ENCODE results near the gene TMEM63A. TPM values are rescaled to one million over a fixed set of nuclear protein-coding genes. Genes with fewer than 3 reads are reported as not detected.
"Not testable (repeated sequence)": the region's sequence is repeated elsewhere in the genome, so short reads cannot be mapped to it uniquely, and the experiment has no call there.

TMEM63A gene
- total and polyA plus RNA-seq, 10 of the 15 experiments (the other 5 are each of a cell fraction or from before 2014, with no cell fraction given) = 1.3 to 33.5 (median 15.2) TPM

DNA sequence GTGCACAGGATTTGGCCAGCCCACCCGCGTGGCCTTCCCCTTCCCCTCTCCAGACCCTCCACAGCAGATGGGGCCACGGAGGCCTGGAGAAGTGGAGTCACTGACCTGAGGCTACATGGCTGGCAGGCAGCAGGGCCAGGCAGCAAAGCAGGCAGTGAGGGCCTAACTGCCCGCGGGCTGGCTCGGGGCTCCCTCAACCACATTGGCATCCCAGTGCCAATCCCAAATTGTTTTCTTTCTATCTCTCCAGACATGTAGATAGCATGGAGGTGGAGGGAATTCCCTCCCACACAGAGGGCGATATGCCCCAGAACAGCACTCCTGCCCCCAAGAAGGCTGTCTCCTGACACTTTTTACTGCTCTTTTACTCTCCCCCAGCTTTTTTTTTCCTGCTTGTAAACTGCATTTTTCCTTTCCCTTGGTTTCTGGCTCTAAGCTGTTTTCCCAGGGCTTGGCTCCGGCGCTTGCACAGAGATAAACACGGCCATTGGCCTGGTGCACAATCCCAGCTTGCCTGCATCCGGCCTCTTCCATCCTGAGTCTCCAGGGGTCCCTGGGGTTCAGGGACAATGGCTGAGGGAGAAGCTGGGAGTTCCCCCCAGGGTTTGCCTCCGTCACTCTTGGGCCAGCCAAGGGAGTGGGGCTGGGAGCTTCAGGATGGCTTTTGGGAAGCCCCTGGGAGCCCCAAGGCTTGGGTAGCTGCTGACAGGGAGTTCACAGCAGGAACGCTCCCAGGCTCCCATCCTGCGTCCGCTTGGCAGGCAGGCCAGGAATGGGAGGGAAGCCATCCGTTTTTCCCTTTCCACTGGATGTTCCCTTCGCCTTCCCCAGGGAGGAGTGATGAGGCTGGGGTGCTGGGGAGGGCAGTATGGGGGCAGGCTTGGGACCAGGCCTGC lies 65.3 kb downstream of the TMEM63A start (continued):
- TF ChIP-seq SREBF2 (IDR thresholded peaks at IDR 0.05; ENCODE audit: low read length) (no peak), IRF4 (IDR thresholded peaks at IDR 0.05; ENCODE audit: low read depth, low read length) (no peak)

DNA sequence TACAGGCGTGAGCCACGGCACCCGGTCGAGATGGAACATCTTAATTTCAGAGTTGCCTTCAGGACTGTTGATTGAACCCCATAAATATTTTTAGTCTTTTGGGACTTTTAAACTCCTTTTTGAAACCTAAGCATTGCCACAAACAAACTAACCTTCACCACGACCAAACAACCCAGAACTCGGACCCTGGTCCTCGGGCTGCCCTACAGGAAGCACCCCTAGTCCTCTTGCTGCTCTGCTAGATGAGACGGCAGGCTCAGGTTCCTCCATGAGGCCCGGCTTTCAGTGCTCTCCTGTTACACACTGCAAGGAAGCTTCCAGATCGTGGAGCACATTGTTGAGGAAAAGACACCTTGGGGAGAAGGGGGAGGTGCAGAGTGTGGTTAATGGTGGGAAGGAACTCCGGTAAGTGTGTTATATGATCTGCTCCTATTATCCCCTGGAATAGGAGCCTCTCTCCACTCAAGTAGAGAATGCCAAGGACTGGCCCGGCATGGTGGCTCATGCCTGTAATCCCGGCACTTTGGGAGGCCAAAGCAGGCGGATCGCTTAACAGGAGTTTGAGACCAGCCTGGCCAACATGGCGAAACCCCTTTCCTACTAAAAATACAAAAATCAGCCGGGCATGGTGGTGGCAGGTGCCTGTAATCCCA lies 66.5 kb downstream of the TMEM63A start:
- H3K9ac ChIP-seq (ENCODE audit: control insufficient read depth, insufficient read depth, low read length) = no peak overlapping the region
- H3K9me3 ChIP-seq (replicated peaks; ENCODE audit: control insufficient read depth, insufficient read depth, low read length) = no peaks in the 10 kb centered on the region
- DNase-seq (ENCODE audit: low read depth, low spot score) (no peak), ATAC-seq (no peak), FAIRE-seq (no peak)
- H3K79me2 ChIP-seq (ENCODE audit: control insufficient read depth, insufficient read depth, low read length) = no peaks in the 10 kb centered on the region
- H3K4me3 ChIP-seq = no peak overlapping the region
- SMC1A ChIA-PET (ENCODE audit: uncharacterized antibody, unreplicated experiment) = no interaction called here
- POLR2A ChIA-PET = interaction anchor here (0.6 kb wide), 1 partner anchor 1082 kb away, joined by 3 read pairs; no protein-coding TSS in a partner anchor
- no peak overlapping the region for H3K4me2 ChIP-seq (ENCODE audit: control insufficient read depth, insufficient read depth)
- intact Hi-C loops (cut with micrococcal nuclease; ENCODE audit: unreplicated experiment) (no loop called here), in situ Hi-C loops (cut with MboI) (no loop called here)
- RAD21 ChIA-PET (ENCODE audit: unreplicated experiment) = no interaction called here
- WGBS (ENCODE audit: insufficient coverage, insufficient replicate concordance, low lambda C conversion rate, missing lambda C conversion rate) = 56% methylated on average over 15 of the region's 17 CpGs
- H3K36me3 ChIP-seq (ENCODE audit: control insufficient read depth in 2 of 2, insufficient read depth in 2 of 2, low read length in 1 of 2) = no peaks in the 10 kb centered on the region
- no peak for TF ChIP-seq NFYB (IDR thresholded peaks at IDR 0.05; ENCODE audit: insufficient read depth, low read depth, low read length)
- no peak overlapping the region for H3K27ac ChIP-seq (ENCODE audit: control insufficient read depth, insufficient read depth)
- CTCF ChIA-PET = no interaction called here
- H3K27me3 ChIP-seq (replicated peaks in 1 of 2; ENCODE audit: control insufficient read depth in 2 of 2, insufficient read depth in 2 of 2, low read length in 1 of 2) = no peaks in the 10 kb centered on the region
- BruUV-seq (replicated peaks) = no TSS peak
- no peaks in the 10 kb centered on the region for H4K20me1 ChIP-seq (ENCODE audit: control insufficient read depth, insufficient read depth)
- H2AFZ ChIP-seq (ENCODE audit: control insufficient read depth, low read depth, low read length) = no peak overlapping the region
- no peaks in the 10 kb centered on the region for H3K4me1 ChIP-seq (ENCODE audit: control insufficient read depth, insufficient read depth, low read length)

GRCh38 chr1:225815090-225815489 lies 67.1 kb downstream of the TMEM63A start:
- H3K27ac ChIP-seq (ENCODE audit: control insufficient read depth, insufficient read depth); SMC1A ChIA-PET (ENCODE audit: uncharacterized antibody, unreplicated experiment); H3K79me2 ChIP-seq (ENCODE audit: control insufficient read depth, insufficient read depth, low read length); H3K4me2 ChIP-seq (ENCODE audit: control insufficient read depth, insufficient read depth); RAD21 ChIA-PET (ENCODE audit: unreplicated experiment); DNase-seq (ENCODE audit: low read depth, low spot score); H3K36me3 ChIP-seq (ENCODE audit: control insufficient read depth in 2 of 2, insufficient read depth in 2 of 2, low read length in 1 of 2); BruUV-seq (replicated peaks); FAIRE-seq; H3K9ac ChIP-seq (ENCODE audit: control insufficient read depth, insufficient read depth, low read length); intact Hi-C loops (cut with micrococcal nuclease; ENCODE audit: unreplicated experiment); H4K20me1 ChIP-seq (ENCODE audit: control insufficient read depth, insufficient read depth); CTCF ChIA-PET; H3K4me3 ChIP-seq; ATAC-seq; in situ Hi-C loops (cut with MboI); H2AFZ ChIP-seq (ENCODE audit: control insufficient read depth, low read depth, low read length); H3K4me1 ChIP-seq (ENCODE audit: control insufficient read depth, insufficient read depth, low read length); H3K9me3 ChIP-seq (replicated peaks; ENCODE audit: control insufficient read depth, insufficient read depth, low read length); H3K27me3 ChIP-seq (replicated peaks in 1 of 2; ENCODE audit: control insufficient read depth in 2 of 2, insufficient read depth in 2 of 2, low read length in 1 of 2): not testable (repeated sequence)
- WGBS (ENCODE audit: insufficient coverage, insufficient replicate concordance, low lambda C conversion rate, missing lambda C conversion rate) = 83% methylated on average over 7 of the region's 7 CpGs
- POLR2A ChIA-PET = interaction anchor here (0.6 kb wide), 1 partner anchor 1082 kb away, joined by 3 read pairs; no protein-coding TSS in a partner anchor
